ENCODE results near the gene HS1BP3.

Gene HS1BP3

DNA sequence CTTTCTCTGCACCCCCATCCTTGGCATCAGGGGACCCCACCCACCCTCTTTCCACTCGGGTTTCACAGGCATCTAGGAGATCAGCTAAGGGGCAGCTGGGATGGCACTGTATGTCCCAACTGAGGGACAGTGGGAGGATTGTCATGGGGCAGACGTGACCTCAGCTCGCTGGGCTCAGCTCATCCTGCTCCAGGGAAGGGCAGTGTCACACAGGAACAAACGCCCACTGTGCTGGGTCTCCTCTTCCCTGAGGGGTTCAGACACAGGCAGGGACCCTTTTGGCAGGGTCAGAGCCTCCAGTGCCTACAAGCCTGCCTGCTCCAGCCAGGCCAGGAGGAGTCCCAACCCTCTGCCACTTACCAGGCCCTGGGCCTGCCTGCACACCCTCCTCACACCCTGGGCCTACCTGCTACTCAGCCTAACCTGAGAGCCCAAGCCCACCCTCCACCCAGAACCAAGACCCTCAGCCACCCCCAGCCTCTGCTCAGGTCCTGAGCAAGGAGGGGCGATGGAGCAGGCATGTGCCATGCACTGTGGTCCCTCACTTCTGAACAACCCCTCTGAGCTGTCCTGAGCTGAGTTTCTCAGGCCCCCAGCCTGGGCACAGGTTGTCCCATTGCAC is 68.2 kb downstream of the HS1BP3 start:
- DNase-seq = no peak

DNA sequence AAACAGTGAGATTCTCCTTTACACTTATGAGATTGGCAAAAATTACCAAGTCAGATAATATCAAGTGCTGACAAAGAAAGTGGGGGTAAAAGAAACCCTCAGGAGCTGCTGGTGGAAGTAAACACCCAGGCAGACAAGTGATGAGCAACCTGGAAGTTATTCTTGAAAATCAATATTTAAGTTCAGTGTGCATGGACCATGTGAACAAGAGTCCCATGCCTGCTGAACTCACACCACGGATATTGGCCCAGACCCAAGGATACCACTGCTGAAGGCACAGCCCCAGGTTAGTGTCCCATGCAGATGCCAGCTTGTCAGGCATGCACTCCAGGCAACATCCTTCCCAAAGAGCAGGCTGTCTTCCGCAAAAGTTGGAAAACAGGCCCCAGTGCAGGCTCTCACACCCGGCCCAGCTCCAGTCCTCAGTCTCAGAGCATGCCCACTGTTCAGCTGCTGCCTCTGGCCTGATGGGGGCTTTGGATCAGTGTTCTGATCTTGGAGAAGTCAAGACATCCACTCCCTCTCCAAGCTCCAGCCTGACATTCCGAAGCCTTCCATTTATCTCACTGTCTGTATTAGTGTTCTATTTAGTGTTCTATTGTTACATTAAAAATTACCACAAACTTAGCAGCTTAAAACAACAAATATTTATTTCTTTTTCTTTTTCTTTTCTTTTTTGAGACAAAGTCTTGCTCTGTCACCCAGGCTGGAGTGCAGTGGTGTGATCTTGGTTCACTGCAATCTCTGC is 70.0 kb downstream of the HS1BP3 start:
- peak; percentile 30 for DNase-seq

DNA sequence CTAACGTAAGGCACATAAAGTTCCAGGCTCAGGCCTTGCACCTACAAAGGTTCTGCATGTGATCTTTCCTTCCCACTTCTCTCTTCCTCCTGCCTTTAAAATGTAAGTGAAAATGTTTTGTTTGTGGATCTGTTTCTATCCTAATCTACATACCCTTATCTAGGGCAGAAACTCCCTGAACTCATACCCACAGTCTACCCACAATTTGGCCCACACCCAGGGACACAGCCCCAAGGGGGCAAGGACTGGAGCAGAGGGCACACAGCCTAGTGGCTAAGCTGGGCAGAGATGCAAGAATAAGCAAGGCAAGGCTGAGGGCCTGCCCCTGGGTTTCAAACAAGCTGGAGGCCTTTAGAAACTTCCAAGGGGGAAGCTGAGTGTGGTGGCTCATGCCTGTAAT is 71.0 kb downstream of the HS1BP3 start:
- DNase-seq = no peak

DNA sequence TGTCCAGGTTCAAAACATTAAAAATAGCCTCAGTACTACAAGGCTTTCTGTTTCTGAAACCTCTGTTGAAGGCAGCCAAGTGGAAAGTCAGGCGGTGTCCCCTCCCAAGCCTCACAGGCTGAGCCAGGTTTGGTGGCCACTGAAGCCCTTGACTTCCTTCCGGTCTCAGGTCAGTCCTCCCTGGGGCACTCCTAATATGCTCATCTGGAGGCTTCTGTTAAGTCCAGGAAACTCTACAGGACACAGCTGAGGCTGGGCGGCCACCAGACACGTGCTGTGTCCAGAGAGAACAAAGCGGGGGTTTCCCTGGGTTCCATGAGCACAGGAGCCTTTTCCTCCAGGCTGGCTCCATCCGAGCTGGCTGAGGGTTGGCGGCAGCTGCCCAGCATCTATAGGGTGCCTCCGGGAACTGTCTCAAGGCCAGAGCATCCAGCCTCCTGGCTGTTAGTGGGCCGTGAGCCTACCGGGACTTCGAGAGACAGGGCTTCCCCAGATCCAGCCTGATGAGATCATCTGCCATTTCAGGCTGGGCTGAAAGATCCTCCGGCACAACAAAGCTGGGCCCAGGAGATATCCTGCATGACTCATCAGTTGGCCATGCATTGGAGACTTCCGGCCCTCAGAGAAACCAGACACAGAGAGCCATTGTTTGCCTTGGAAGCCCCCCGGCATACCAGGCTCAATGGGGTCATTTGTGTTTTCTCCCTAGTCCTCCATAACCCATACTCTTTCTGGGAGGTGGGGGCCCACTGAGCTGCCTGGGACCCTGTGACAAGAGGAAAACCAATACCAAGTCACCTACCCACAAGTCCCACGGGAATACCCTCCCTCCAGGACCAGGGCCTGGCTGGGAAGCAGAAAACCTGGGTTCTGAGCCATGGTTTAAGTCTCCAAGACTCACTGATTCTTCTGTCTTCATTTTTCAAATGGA is 71.7 kb downstream of the HS1BP3 start:
- DNase-seq = peak; percentile 94

DNA sequence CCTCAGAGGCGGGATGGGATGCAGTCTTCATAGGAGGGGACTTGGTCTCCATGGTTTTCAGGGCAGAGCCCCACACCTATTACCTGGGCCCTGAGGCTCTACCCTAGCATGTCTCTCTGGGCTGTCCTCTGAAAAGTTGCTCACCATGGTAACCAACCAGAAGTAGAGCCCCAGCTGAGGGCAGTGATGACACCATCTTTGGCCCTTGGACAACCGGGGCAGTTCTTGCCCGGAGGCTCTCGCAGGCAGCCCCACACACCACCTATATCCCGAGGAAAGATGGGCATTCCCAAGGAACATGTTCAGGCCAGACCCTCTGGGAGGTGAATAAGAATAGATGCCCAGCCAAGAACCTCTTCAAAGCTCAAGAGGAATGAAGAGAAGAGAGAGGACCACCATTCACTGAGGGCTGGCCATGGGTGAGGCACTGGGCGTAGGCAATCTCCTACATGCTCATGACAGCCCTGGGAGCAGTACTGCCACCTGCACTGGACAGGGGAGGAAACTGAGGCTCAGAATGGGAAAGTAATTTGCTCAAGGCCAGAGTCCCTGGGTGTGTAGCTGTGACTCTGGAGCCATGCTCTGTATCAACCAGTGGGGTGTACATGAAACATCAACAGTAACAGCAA is 72.5 kb downstream of the HS1BP3 start:
- no peak for DNase-seq

DNA sequence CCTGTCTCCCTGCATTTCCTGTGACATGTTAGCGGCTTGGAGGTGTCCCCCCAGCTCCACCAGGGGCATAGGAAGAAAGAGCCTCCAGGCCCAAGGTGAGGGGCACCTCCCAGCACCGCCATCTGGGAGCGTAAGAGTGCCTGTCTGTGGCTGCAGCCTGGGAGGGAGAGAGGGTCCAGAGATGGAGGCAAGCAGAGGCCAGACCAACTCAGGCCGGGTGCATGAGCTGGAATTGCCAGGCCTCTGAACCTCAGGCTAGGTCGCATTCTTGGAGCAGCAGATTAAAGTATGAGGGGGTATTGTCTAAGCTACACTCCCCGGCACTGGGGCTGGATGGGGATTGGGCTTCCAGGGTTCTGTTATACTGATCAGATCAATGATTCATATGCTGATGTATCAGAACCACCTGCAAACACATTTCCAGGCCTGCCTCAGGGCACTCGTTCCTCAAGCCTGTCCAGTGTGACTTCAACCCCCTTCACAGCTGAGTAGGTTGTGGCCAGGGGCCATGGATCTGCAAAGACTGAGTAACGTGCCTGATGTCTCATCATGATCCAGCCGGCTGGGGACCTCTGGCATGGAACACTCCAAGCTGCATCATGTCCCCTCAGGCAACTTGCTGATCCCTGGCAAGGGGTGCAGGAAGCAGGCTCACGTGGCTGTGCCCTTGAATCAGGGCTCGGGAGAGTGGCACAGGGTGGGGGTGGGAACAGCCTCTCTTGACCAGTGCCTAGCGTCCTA is 73.2 kb downstream of the HS1BP3 start:
- no peak for DNase-seq

DNA sequence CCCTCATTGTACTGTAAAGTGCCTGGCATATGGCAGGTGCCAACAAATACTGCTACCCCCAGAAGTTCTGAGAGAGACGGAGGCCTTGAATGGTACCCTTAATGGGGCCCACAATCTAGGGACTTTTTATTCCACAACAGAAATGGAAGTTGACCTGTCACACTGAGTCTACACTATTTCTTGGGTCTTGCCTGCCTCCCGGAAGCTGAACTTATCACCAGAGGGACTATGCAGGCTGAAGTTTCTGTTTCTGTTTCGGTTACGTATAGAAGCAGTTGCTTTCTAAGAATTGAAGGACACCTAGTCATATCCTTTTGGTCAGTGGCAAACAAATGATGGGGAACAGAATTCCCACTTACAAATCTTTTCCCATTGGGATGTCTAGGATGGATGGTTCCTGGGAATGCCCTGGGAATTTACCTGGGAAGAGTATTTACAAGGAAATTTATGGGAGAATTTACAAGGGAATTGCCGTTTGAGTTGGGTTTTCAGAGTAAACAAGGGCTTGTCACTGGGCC is 74.2 kb downstream of the HS1BP3 start:
- DNase-seq = no peak

DNA sequence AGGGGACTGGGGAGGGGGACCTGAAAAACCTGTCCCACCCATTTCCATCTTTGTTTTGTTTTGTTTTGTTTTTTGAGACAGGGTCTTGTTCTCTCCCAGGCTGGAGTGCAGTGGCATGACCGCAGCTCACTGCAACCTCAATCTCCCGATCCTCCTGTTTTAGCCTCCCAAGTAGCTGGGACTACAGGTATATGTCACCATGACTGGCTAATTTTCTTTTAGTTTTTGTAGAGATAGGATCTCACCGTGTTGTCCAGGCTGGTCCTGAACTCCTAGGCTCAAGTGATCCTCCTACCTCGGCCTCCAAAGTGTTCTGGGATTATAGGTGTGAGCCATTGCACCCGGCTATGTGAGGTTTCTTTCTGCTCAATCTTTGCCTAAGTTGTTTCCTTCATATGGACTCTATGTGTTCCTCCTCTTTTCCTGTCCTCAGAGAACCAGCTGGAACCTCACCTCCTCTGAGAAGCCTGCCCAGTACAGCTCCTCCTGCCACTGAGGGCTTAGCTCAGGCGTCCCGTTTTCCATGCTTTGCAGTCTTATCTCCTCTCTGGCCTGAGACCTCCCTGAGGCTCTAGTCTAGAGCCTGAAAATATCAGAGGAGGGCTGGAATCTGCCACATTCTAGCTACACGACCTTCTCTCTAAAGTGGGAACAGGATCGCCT is 74.8 kb downstream of the HS1BP3 start:
- DNase-seq = no peak

DNA sequence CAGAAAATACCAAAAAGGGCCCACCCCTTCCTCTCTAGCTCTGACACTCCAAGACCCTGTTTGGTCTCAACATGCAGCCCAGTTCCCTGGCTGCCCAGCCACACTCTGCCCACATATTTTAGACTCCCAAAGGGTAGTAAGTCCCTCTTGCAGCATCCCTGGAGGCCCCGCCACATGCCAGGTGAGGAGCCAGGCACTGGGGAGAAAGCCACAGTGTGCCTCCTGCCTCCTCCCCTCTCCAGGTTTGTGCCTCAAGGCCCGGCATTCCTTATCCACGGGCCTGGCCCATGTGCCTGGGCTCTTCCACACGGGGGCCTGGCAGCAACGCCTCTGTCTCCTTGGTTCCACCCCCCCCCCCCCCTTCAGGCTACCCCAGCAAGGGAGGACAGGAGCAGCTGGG is 75.5 kb downstream of the HS1BP3 start:
- no peak for DNase-seq

DNA sequence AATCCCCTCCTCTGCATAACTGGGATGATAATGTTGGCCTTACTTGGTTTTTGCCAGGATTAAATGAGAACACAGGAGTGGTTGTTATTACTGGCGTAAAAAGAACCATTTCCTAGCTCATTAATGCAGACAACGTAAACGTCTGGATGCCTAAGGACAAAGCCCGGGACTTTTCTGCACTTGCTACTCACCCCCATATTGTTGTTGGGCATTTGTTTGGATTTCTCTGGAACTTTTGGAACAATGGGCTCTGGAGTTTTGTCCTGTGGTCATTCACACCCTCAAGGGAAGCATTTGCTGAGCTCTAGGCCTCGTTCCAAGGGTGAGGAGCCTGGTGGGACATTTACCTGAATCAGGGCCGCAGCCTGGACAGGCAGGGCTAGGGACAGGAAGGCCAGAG is 76.0 kb downstream of the HS1BP3 start:
- DNase-seq = no peak

DNA sequence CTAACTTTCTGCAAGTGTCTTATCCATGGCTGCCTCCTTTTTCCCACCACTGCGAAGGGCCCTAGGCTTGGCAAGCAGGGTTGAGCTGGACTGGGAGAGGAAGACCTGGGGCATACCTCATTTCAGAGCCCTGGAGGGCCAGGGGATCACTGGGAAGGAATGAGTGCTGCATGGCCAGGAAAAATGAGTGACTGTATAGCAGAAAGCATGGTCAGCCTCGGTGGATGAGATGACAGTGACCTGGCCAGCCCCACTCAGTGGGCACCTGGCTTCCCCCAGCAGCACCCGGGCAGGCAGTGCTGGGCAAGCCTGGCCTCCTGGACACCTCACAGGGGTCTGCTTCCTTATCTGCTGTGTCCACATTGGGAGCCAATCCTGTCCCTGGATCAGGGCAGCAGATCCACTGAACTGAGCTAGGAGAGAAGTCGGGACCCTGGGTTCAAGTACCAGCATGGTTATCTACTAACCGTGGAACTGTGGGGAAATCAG is 76.4 kb downstream of the HS1BP3 start:
- no peak for DNase-seq

DNA sequence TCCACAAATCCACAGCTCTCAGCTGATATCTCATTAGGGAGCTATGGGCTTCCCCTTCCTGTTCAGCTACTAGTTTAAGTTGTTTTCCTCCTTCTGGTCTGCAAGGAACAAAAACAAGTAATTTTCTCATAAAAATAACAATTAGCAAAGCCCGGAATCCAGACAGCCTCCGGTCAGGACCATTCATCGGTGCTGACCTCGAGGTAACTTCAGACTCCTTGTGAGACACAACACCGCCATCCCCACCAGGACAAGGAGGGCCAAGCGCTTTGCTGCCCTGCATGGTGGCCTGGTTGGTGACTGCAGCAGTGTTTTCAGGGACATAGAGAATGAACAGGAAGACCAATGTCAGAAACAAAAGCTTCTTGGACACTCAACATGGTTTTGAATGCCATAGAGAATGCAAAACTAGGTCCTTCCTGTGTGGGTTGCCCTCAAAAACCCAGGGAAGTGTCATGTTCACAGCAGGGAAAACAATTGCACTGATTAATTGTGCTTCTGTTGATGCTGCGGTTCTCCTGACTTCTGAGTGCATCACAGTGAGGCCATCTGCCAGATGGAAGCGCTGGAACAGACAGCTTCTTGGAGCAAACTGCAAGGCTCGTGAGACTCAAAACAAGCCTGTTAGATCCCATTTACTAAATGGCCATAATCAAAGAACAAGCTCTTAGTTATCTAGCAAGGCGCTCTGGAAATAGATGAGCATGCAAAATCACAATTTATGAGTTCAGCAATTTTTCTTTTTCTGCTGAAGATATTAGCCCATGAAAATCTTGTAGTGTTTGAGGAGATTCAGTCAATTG is 77.1 kb downstream of the HS1BP3 start:
- no peak for DNase-seq

DNA sequence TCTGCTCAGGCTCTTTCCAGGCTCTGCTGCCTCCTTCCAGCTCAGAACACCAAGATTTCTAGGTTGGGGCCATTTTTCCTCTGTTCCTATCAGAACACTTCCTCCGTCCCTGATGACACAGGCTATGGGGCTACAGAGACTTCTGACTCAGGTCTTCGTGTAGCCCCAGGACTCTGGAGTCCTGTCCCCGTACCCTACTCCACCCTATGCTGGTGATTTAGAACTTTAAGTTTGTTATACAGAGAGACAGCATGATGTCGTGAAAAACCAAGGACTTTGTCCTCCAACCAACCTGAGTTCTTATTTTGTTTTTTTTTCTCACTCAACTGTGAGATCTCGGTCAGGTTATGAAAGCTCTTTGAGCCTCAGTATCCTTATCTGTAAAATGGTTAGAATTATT is 78.7 kb downstream of the HS1BP3 start:
- no peak for DNase-seq

DNA sequence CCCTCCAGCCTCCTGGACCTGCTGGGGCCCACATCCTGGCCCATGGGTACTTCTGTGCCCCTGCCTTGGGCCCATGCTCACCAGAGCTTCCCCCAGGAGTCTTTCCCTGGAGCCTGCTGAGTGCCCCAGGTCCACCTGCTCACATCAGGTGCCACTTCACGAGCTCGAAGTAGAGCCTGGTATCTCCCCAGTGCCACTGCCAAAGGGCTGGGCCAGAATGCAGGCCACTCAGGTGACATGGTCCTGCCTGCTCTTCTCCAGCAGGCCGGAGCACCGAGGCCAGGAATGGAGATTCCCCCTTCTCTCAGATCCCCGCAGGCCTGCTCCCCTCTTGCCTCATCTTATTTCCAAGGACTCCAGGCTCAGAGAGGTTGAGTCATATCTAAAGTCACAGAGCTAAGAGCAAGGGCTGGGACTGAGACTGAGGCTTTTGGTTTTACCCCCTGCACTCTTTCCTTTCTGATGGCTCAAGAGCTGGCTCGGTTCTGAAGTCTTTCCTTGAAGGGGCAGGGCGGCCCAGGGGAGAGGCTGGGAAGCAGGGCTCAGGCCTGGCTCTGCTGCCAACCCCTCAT is 79.2 kb downstream of the HS1BP3 start:
- DNase-seq = no peak

DNA sequence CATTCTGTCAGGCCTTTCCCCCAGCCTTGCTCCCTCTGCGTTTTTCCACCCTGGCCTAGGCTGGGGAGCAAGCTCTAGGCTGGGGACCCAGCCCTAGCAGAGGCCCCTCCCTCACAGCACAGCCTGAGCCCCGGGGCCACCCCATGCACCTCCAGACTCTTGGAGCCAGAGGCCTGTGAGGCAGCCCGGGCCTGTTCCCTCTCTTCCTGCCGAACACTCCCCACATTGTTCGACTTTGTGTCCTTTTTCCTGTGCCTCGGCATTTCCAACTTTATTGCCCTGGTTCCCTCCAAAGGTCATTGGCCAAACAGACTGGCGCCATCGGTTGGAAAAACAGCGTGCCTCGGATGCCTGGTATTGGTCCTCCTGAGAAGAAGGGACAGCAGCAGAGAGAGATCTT is 79.7 kb downstream of the HS1BP3 start:
- DNase-seq = no peak

DNA sequence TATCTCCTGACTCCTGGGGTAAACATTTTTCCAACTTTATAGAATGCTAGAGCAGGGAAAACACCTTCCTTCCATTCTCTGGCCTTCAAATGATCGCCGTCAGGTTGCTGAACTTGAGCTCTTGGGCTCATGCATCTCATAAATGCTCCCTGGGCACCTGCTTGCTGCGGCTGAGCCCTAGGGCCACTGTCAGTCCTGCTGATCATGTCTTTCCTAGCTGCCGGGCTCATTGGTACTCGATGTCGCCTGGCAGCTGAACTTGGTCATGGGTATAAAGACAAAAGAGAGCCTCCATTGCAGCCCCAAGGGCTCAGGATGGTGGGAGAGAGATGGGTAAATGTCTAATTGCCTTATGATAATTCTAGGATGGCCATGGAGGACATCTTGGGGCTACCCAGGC is 80.6 kb downstream of the HS1BP3 start:
- DNase-seq = no peak

DNA sequence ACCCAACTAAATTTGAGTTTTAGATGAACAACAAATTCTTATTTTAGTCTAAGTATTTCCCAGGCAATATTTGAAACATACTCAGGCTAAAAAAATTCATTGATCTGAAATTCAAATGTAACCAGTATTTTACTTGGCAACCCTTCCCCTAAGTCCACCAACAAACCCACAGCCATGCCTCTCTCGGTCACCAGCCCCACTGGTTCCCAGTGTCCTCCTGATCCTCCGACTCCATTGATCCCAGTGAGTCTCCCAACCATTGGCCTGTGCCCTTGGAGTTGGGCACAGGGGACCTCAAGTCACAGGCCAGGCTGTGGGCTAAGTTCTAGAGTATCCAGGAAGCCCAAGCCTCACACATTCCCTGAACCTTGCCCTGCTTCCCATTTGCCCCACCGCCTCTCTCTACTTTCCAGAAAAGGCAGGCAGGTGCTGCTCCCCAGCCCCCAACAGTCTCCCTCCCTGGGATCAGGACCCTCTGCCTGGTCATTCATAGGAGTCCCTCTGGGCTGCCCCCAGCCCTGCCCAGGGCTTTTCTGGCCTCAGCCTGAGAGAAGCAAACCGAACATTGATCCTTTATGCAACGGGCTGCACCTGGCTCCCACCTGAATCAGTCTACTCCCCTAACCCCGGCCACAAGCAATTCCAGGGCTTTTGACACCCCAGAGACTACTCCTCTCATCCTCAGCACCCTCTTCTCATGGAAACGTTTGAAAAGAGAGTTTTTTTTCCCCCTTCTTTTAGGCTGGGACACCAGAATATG is 81.3 kb downstream of the HS1BP3 start:
- DNase-seq = no peak

DNA sequence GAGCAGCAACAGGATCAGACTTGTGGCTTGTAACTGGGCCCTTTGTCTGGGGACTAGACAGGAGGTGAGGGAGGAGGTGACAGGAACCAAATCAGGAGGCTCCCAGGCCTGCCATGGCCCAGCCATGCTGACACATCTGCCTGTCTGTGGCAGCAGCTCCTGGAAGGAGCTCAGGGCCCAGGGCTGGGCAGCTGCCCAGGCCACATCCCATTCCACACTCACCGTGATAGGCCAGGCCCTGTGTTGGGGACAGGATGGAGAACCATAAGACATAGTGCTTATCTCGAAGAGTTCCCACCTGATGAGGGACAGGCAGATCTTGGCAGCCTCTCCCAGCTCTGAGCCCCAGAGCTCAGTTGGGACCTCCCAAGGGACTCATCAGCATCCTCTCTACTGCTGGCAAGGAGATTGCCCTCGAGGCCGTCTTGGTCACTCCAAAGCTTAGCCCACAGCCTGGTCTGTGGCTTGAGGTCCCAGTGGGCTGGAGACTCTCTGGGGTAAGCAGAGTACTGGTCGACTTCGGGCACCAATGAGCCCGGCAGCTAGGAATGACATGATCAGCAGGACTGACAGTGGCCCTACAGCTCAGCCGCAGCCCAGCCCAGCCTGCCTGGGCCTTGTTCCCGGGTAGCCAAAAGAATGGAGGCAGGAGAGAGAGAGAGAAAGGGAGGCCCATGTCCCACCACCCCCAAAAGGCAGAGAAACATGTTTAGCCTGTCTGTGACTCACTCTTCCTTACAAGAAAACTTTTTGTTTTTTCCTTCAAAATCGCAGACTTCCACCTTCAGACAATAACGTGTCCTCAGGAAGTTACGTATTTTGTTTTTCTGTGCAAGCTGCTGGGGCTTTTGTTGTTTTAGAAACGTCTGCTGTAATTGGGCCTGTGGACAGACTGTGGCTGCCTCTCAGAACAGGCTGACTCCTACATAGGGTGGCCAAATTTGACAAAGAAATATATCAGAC is 82.1 kb downstream of the HS1BP3 start:
- no peak for DNase-seq

DNA sequence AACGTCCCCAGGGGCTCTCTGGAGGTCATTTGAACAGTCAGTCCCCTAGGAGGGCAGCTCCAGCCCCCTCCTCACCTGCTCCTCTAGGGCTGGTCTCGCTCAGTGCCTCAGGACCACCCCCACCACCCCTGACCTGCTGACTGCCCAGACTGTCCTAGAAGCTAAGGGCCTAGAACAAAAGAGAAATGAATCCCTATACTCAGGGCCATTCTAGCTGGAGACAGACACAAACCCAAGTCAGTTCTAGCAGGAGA is 83.0 kb downstream of the HS1BP3 start:
- DNase-seq = no peak

All from DMS53 (cell line).